AG04450 (cell line): ENCODE measurements around the gene ACOXL. TPM values are rescaled to one million over a fixed set of nuclear protein-coding genes. Genes with fewer than 3 reads are reported as not detected.
"Not testable (repeated sequence)": the region's sequence is repeated elsewhere in the genome, so short reads cannot be mapped to it uniquely, and the experiment has no call there.

ENCODE experiments used
- CTCF ChIA-PET: fragments of 300-600, 350-600 bp; formaldehyde crosslinking; extraction: SDS; loops from one replicate; lab custom pipeline; 2022; ENCODE audit warnings: antibody characterized with exemption, inconsistent platforms; lab: Charles Lee
- POLR2A ChIA-PET: fragments of 350-600 bp; formaldehyde crosslinking; extraction: SDS; loops from one replicate; lab custom pipeline; 2021; ENCODE audit warnings: antibody characterized with exemption, inconsistent platforms; lab: Yijun Ruan, JAX
- DNase-seq: peaks from one replicate; pipeline ENCODE4 v3.0.0-alpha.2; 2011; ENCODE audit warnings: low read depth, low spot score
- H3K27ac ChIP-seq: one replicate; pipeline ENCODE4 v1.5.1; 2012; ENCODE audit warnings: low read depth, low read length, control low read depth
- H3K27me3 ChIP-seq: one replicate; pipeline ENCODE4 v1.6.0; 2012; ENCODE audit warnings: low read length; ENCODE audit not compliant: control insufficient read depth, insufficient read depth
- H3K4me3 ChIP-seq: 2 replicates; pipeline ENCODE4 v1.5.1; 2011; ENCODE audit warnings: mild to moderate bottlenecking, low read depth, low read length, control low read depth
- H3K9me3 ChIP-seq: 2 replicates; pipeline ENCODE4 v1.5.1; 2012; ENCODE audit warnings: low read length; ENCODE audit not compliant: control insufficient read depth, insufficient read depth
- polyA plus RNA-seq: library from polyadenylated mRNA; depleted of rRNA; stranded (reverse); fragments of >200 nt; gene quantifications from 2 replicates; pipeline ENCODE4 v1.2.3, GENCODE V29; 2011
- TF ChIP-seq, protein P1 (sequence below): IDR thresholded peaks from 2 replicates; pipeline ENCODE4 v1.5.1; 2011; ENCODE audit warnings: low read depth, low read length, control low read depth, inconsistent platforms

ACOXL gene
- polyA plus RNA-seq, 1 experiment: not detected

DNA sequence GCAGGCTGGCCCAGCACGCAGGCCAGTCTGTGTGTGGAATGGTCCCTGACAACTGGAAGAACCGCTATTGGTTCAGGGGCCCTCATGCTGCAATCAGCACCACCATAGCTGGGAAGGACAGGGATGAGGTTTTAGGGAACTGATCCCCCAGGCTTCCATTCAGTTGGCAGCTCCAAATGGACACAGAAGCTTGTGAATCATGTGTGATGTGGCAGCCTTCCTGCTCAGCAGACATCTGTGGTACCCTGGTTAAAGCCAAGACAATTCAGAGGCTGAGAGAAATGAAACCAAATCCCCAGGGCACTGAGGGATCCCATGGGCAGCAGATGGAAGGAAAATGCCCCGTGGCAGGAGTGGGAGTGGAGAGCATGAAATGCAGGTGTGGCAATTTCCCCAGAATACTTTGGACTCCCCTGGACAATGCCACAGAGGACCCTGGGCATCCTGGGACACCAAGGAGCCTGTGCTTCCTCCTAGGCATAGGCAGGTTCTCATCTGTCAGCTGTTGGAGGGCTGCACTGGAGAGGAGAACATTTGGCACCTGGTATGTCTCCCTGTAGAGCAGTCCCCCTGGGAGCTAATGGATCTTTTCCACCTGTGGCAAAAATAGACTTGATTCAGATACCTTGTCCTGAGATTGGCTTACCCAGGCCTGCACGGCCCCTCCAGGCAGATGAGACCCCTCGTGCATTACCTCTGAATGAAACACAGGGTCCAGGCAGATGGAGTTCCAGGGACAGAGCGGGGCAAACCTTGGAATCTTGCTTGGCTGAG is 226.2 kb downstream of the ACOXL start:
- peaks cover 15% of the 10 kb centered on the region for H3K27me3 ChIP-seq
- TF ChIP-seq, protein P1, sequence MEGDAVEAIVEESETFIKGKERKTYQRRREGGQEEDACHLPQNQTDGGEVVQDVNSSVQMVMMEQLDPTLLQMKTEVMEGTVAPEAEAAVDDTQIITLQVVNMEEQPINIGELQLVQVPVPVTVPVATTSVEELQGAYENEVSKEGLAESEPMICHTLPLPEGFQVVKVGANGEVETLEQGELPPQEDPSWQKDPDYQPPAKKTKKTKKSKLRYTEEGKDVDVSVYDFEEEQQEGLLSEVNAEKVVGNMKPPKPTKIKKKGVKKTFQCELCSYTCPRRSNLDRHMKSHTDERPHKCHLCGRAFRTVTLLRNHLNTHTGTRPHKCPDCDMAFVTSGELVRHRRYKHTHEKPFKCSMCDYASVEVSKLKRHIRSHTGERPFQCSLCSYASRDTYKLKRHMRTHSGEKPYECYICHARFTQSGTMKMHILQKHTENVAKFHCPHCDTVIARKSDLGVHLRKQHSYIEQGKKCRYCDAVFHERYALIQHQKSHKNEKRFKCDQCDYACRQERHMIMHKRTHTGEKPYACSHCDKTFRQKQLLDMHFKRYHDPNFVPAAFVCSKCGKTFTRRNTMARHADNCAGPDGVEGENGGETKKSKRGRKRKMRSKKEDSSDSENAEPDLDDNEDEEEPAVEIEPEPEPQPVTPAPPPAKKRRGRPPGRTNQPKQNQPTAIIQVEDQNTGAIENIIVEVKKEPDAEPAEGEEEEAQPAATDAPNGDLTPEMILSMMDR: no peak
- no peaks in the 10 kb centered on the region for H3K9me3 ChIP-seq
- no peak for DNase-seq
- POLR2A ChIA-PET: no interaction called here
- CTCF ChIA-PET: no interaction called here
- no peak overlapping the region for H3K4me3 ChIP-seq
- no peak overlapping the region for H3K27ac ChIP-seq

DNA sequence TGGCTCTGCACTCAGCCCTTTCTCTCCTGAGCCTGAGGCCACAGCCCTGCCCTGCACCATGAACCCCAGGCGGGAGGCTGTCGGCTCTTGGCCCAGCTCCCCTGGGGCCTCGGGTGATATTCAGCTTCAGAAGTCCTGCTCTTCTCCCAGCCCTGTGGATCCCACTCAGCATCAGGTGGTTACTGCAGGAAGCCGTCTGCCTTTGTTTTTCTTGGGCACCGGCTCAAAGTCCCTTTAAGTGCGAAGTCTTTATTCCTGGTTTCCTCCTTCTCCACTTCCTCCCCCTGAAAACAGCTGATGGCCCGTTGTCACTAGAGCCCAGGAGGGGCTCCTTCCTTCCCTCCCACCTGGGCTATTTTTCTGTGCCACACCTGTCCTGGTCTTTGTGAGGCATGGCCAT is 226.8 kb downstream of the ACOXL start:
- ChIA-PET CTCF (no interaction called here), POLR2A (no interaction called here)
- peaks cover 18% of the 10 kb centered on the region for H3K27me3 ChIP-seq
- TF ChIP-seq, protein P1: no peak
- DNase-seq: no peak
- no peak overlapping the region for H3K4me3 ChIP-seq
- H3K9me3 ChIP-seq: no peaks in the 10 kb centered on the region
- no peak overlapping the region for H3K27ac ChIP-seq

DNA sequence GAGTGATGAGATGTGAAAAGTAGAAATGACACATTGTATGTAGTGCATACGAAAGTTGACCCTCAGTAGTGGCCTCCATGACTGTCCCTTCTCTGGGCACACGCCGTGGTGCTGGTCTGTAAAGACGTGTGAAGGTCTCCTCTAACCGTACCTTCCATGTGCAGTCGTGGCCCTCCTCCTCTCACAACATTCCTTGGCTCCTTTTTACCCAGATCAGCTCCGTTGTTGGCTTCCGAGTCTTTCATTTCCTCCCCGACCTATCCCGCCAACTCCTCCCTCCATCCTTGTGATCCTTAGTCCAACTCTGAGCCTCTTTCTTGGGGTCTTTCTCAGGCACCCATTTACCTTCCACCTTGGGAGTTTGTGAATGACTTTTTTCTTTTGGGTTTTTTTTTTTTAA is 227.9 kb downstream of the ACOXL start:
- CTCF ChIA-PET: no interaction called here
- peaks cover 18% of the 10 kb centered on the region for H3K27me3 ChIP-seq
- no peak overlapping the region for H3K27ac ChIP-seq
- TF ChIP-seq, protein P1: no peak
- H3K4me3 ChIP-seq: no peak overlapping the region
- DNase-seq: no peak
- H3K9me3 ChIP-seq: no peaks in the 10 kb centered on the region
- POLR2A ChIA-PET: no interaction called here

DNA sequence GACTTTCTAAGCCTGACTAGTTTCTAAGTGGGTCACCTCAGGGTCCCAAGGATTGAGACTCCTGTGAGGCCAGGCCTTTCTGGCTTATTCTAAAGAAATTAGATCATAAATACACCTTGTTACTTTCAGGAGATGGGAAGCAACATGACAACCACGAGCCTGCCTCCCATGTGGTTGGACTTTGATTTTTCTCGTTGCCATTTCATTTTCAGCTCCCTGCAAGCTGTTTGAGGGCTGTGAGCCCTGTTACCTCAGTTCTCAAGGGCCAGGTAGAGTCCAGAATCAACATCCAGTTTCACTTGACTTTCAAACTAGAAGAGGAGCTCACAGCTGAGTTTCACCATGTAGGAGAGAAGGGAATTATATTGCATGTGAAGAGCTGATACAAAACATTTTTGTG is 228.6 kb downstream of the ACOXL start:
- POLR2A ChIA-PET: no interaction called here
- Histone ChIP-seq H3K4me3 (no peak overlapping the region), H3K27me3 (peaks cover 18% of the 10 kb centered on the region), H3K9me3 (no peaks in the 10 kb centered on the region), H3K27ac (no peak overlapping the region)
- TF ChIP-seq, protein P1: no peak
- CTCF ChIA-PET: no interaction called here
- no peak for DNase-seq

DNA sequence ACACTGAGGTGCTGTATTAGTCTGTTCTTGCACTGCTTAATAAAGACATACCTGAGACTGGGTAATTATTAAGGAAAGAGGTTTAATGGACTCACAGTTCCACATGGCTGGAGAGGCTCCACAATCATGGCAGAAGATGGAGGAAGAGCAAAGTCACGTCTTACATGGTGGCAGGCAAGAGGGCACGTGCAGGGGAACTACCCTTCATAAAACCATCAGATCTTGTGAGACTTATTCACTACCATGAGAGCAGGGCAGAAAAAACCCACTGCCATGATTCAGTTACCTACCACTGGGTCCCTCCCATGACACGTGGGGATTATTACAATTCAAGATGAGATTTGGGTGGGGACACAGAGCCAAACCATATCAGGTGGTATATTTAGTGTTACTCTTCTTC is 229.3 kb downstream of the ACOXL start:
- H3K27ac ChIP-seq, CTCF ChIA-PET, DNase-seq: not testable (repeated sequence)

More for the DNA sequence above, 229.3 kb downstream of the ACOXL start:
- H3K4me3 ChIP-seq, POLR2A ChIA-PET, H3K9me3 ChIP-seq: not testable (repeated sequence)
- H3K27me3 ChIP-seq: peaks cover 20% of the 10 kb centered on the region
